Measurements from ENCODE around the gene PTPN5. TPM values are rescaled to one million over a fixed set of nuclear protein-coding genes. Genes with fewer than 3 reads are reported as not detected.

Gene PTPN5
- total RNA-seq, 2 donors from 2014 or later, result not detected

DNA sequence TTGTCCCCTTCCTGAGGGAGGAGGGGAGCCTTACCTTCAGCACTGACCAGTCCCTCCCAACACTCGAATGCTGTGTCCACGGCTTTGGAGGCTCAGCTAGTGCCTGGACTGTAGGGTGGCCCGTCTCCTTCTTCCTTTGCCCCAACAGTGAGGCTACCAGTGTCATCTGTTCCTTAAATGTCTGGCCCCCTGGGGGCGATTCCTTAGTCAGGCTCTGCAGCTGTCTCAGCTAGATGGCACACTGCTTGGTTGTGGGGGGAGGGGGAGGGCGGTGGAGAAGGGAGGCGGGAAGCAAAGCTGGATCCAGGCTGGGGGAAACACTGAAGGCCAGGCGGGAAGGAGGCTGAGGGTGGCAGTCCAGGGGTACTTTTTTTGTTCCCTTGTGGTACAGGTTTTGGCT is 65.6 kb downstream of the PTPN5 start, which contains the start of gene IGSF22:
Gene IGSF22, minus strand, starts transcription at position 149 of the 400 bp plus-strand sequence. CDS start 1,952 bp downstream, outside the sequence.
- no peak for ATAC-seq
- H3K9me3 ChIP-seq (ENCODE audit: control insufficient read depth, low read length, poor library complexity, severe bottlenecking), result no peaks in the 10 kb centered on the region
- Mint-ChIP-seq H3K4me3 (no peak within 1 kb of the TSS), H3K27me3 (no peaks in the 10 kb centered on the region), H3K36me3 (ENCODE audit: low read depth) (no peaks in the 10 kb centered on the region), H3K27ac (no peak within 1 kb of the TSS), H3K4me1 (peaks cover 13% of the 10 kb centered on the region)
- DNase-seq, result no peak

DNA sequence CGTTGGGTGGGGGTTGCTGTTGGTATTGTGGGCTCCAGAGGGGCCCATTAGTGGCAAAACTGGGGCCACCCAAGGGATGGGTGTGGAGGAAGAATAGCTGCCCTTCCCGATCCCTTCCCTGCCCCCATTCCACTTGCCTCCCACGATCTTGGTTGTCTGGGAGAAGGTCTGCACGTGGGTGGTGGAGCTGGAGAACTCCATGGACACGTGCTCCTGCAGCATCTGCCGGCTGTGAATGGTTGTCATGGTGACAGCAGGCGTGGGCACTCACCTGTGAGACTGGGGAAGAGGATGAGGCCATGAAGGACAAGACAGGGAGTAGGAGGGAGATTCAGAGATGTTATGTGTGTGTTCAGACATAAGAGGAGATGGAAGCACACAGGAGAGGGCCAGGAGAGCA is 67.6 kb downstream of the PTPN5 start:
- H3K9me3 ChIP-seq (ENCODE audit: control insufficient read depth, low read length, poor library complexity, severe bottlenecking), result no peaks in the 10 kb centered on the region
- Mint-ChIP-seq H3K4me3 (no peak overlapping the region), H3K27me3 (no peaks in the 10 kb centered on the region), H3K4me1 (peaks cover 19% of the 10 kb centered on the region), H3K27ac (no peak overlapping the region), H3K36me3 (ENCODE audit: low read depth) (no peaks in the 10 kb centered on the region)
- no peak for DNase-seq
- no peak for ATAC-seq

DNA sequence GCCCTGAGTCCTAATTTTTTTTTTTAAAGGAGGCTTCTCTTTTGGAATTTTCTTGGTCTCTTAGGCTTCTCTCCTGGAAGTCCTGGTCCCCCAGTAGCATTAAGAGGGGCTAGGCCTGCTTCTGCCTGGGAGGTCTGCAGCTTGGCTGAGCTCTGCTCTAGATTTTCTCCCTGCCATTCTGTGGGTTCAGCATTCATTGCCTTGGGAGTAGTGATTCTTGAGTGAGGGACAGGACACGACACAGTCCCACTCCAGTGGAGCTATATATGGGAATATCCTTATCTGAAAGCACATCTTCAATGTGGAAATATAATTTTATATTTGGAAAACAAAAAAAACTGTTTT is 69.3 kb downstream of the PTPN5 start:
- peak overlapping the region; percentile 74 for H3K27ac Mint-ChIP-seq
- H3K4me1 Mint-ChIP-seq, result peaks cover 15% of the 10 kb centered on the region
- H3K27me3 Mint-ChIP-seq, result no peaks in the 10 kb centered on the region
- DNase-seq (no peak), ATAC-seq (no peak)
- no peaks in the 10 kb centered on the region for H3K36me3 Mint-ChIP-seq (ENCODE audit: low read depth)
- H3K9me3 ChIP-seq (ENCODE audit: control insufficient read depth, low read length, poor library complexity, severe bottlenecking), result no peaks in the 10 kb centered on the region
- H3K4me3 Mint-ChIP-seq, result peak overlapping the region; percentile 92

DNA sequence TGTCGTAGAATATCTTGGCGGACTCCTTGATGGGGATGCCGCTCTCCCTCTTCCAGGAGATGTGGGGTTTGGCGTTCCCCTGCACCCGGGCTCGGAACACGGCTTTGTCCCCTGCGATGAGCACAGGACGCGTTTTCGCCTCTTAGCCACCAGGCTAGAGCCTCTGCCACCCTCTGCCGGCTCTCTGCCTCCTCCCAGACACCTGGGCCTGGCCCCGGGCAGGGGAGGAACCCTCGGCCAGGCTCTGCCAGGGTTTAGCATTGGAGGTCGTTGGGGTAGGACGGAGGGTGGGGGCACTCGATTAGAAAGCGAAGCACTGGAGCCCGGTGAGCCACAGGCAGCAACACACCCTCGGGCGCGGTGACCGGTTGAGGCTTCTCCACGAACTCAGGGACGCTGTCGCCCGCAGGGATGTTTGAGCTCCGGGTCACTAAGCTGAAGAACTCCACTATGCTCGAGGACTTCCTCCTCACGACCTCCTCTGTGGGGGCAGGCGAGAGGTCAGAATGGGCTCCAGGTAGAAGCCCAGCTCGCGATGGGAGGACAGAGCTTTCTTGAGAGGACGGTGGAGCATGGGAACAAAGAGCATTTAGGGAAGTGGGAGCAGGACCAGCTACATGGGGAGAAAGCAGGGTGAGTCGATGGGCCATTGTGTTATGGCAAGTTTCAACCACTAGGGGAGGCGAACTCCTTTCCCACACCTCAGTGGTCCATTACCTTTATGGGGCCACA is 69.9 kb downstream of the PTPN5 start:
- H3K36me3 Mint-ChIP-seq (ENCODE audit: low read depth), result no peaks in the 10 kb centered on the region
- H3K4me1 Mint-ChIP-seq, result peaks cover 15% of the 10 kb centered on the region
- no peaks in the 10 kb centered on the region for H3K9me3 ChIP-seq (ENCODE audit: control insufficient read depth, low read length, poor library complexity, severe bottlenecking)
- ATAC-seq (peak; percentile 64), DNase-seq (peak; percentile 25 to 36 (median 27))
- H3K4me3 Mint-ChIP-seq, result peak overlapping the region; percentile 92
- peak overlapping the region; percentile 74 for H3K27ac Mint-ChIP-seq
- H3K27me3 Mint-ChIP-seq, result no peaks in the 10 kb centered on the region

DNA sequence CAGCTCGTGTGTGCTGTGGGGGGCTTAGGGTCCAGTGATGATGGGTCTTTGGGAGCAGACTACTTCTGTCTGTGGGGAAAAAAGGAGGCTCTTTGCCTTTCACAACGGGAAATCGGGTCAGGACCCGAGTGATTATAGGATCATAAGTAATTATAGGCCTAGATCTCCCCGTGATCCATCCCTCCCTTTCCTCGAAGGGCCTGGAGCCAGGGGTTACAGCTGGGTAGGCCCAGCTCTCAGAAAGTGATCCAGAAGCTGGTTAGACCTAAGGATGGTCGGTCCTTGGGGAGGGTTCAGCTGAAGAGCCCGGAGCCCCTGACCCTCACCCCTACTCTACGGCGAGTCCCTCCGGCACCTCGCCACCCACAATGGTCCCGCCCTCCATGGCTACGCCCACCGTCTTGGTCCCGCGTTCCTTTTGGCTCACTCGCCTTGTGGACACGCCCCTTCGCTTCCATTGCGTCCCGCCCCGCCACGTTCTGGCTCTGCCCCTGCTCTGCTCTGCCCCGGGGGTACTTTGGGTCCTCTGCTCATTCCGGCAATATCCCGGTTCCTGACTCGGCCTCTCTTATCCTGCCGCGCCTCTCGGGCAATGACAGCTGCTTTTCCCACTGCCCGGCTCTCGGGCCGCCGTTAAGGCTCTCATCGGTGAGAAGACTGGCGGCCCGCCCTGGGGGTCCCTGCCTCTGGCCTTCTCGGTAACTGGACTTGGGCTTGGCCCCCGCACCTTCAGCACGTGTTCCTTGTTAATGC is 70.6 kb downstream of the PTPN5 start:
- Mint-ChIP-seq H3K27ac (peak overlapping the region; percentile 74), H3K36me3 (ENCODE audit: low read depth) (no peaks in the 10 kb centered on the region), H3K27me3 (no peaks in the 10 kb centered on the region), H3K4me1 (peaks cover 19% of the 10 kb centered on the region), H3K4me3 (peak overlapping the region; percentile 92)
- H3K9me3 ChIP-seq (ENCODE audit: control insufficient read depth, low read length, poor library complexity, severe bottlenecking), result no peaks in the 10 kb centered on the region
- peak; percentile 95 for ATAC-seq
- DNase-seq, result peak; percentile 75 to 81 (median 80)

DNA sequence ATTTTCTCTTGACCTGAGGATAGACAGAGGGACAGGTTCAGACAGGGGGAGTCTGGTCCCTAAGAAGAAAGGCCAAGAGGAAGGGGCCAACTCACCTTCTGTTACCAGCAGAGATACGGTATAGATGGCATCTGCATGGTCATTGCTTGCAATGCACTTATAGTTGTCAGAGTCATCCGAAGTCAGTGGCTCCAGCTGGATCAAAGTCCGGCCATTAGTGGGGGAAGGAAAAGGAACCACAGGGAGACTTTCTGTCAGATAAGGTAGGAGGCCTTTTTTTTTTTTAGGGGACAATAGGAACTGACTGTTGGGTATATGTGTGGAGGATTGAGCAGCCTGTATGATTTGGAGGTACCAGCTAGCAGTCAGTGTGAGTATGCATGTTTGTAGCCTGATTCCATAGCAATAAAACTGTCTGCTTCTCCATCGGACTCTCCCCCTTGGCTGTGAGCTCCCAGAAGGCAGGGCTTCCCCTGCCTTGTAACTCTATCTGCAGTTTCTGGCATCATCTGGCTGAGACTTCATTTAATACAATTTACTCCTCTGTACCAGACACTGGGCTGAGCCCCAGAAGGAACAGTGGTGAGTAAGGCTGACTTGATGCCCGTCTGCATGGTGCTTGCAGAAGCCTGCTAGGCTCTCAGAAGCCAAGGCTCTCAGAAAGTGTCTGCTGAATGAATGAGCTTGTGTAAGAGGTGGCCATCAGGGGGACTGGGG is 71.3 kb downstream of the PTPN5 start:
- H3K9me3 ChIP-seq (ENCODE audit: control insufficient read depth, low read length, poor library complexity, severe bottlenecking), result no peaks in the 10 kb centered on the region
- H3K4me1 Mint-ChIP-seq, result peaks cover 20% of the 10 kb centered on the region
- peak overlapping the region; percentile 74 for H3K27ac Mint-ChIP-seq
- no peaks in the 10 kb centered on the region for H3K36me3 Mint-ChIP-seq (ENCODE audit: low read depth)
- H3K27me3 Mint-ChIP-seq, result no peaks in the 10 kb centered on the region
- ATAC-seq (no peak), DNase-seq (no peak)
- H3K4me3 Mint-ChIP-seq, result peak overlapping the region; percentile 92

DNA sequence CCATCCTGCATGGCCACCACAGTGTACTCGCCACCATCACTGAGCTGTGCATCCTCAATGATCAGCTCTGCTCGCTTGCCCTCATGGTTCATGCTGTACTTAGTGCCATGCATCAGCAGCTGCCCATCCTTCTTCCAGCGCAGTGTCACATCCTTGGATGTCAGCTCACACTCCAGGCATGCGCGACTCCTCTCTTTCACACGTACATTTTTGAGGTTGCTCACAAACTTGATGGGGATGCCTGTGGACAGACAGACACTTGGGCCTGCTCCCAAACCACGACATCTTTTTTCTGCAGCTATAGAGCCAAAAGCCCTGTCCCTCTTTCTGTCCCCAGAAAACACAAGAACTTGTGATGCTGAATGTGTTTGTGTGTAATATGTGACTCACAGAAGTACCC is 76.1 kb downstream of the PTPN5 start:
- H3K4me3 Mint-ChIP-seq, result no peak overlapping the region
- ATAC-seq (no peak), DNase-seq (no peak)
- no peaks in the 10 kb centered on the region for H3K27me3 Mint-ChIP-seq
- no peaks in the 10 kb centered on the region for H3K36me3 Mint-ChIP-seq (ENCODE audit: low read depth)
- peaks cover 10% of the 10 kb centered on the region for H3K4me1 Mint-ChIP-seq
- H3K9me3 ChIP-seq (ENCODE audit: control insufficient read depth, low read length, poor library complexity, severe bottlenecking), result no peaks in the 10 kb centered on the region
- H3K27ac Mint-ChIP-seq, result no peak overlapping the region

DNA sequence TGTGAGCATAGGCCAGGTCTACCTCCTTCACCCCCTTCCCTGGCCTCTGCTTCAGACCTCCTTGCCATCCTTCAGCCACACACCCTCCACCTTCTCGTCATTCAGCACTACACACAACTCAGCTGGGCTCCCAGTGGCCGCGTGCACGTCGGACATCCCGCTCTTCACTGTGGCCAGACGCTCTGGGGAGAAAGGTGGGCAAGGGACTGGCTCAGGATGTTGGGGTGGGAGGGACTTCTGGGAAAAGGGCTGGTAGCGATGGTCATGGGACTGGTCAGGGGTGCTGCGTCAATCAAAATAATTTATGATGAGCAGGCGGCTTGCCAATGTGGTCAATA is 77.2 kb downstream of the PTPN5 start:
- H3K36me3 Mint-ChIP-seq (ENCODE audit: low read depth), result no peaks in the 10 kb centered on the region
- H3K9me3 ChIP-seq (ENCODE audit: control insufficient read depth, low read length, poor library complexity, severe bottlenecking), result no peaks in the 10 kb centered on the region
- ATAC-seq, result no peak

DNA sequence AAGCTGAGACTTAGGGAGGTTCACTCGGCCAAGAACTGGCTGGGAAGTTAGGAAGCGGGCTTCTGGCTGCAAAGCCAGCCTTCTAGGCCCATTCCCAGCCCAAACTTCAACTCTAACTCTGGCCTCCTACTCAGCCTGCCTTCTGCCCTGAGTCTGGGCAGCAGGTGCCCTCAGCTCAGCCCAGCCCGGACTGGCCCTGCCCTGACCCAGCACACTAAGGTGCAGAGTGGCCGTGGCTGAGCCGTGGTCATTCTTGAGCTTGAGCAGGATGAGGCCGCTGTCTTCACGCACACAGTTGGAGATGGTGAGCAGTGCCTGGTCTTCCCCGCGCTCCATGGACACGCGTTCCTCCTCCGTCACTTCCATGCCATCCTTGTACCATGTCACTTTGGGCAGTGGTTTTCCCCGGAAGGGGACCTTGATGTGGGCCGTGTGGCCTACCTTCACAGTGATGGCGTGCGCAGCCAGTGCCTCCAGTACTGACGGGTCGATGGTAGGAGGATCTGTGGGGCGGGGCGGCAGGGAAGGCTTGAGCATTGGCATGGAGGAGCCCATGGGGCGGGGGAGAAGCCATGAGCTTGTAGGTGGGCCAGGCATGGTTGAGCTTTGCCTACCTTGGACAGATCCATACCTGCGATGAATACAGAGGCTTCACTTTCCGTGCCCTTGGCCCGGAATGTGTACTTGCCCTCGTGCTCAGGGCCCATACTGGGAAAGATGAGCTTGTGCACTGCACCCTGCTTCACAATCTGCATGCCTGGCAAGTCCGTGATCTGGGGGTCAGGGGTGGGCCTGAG is 77.8 kb downstream of the PTPN5 start:
- no peak overlapping the region for H3K27ac Mint-ChIP-seq
- ATAC-seq, result no peak
- H3K4me1 Mint-ChIP-seq, result peaks cover 8% of the 10 kb centered on the region

More for the DNA sequence above, 77.2 kb downstream of the PTPN5 start:
- H3K4me3 Mint-ChIP-seq, result no peak overlapping the region
- no peak overlapping the region for H3K27ac Mint-ChIP-seq
- no peak for DNase-seq
- H3K4me1 Mint-ChIP-seq, result peaks cover 8% of the 10 kb centered on the region
- H3K27me3 Mint-ChIP-seq, result no peaks in the 10 kb centered on the region

DNA sequence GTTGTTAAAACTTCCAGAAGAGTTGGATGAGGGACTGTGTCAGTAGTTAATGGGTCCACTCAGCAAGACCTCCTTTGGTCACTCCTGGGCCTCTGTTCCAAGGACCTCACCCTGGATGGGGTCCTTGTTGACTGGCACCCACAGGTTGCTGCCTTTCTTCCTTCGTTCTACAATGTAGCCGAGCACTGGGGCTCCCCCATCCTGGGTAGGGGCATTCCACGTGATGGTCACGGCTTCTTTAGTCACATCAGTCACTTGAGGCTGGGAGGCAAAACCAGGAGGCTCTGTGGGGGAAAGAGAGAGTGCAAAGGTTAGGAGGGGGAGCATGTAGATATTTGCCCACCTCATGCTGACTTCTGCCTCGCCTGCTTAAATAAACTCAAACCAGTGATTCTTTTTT is 81.1 kb downstream of the PTPN5 start:
- peaks cover 2% of the 10 kb centered on the region for H3K36me3 Mint-ChIP-seq (ENCODE audit: low read depth)
- H3K27me3 Mint-ChIP-seq, result no peaks in the 10 kb centered on the region
- no peak overlapping the region for H3K4me3 Mint-ChIP-seq
- H3K9me3 ChIP-seq (ENCODE audit: control insufficient read depth, low read length, poor library complexity, severe bottlenecking), result no peaks in the 10 kb centered on the region
- DNase-seq, result no peak
- no peak for ATAC-seq
- peak overlapping the region; percentile 5 for H3K27ac Mint-ChIP-seq
- peaks cover 12% of the 10 kb centered on the region for H3K4me1 Mint-ChIP-seq

More for the DNA sequence above, 77.8 kb downstream of the PTPN5 start:
- Mint-ChIP-seq H3K4me3 (no peak overlapping the region), H3K27me3 (no peaks in the 10 kb centered on the region), H3K36me3 (ENCODE audit: low read depth) (no peaks in the 10 kb centered on the region)
- H3K9me3 ChIP-seq (ENCODE audit: control insufficient read depth, low read length, poor library complexity, severe bottlenecking), result no peaks in the 10 kb centered on the region
- no peak for DNase-seq

DNA sequence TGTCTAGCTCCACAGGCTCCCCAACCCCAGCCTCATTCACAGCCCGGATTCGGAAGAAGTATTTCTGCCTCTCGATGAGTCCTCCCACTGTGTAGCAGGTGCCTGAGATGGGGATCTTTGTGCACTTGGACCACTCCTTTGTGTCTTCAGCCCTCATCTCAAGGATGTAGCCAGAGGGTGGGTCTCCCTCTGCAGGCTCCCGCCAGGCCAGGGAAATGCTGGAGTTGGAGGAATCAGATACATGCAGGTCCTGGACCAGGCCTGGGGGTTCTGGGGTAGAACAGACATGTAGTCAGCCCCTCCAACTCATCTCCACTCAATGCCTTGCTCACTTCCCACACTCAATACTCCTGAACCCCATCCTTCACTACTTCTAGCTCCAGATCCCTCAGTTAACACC is 82.2 kb downstream of the PTPN5 start:
- no peaks in the 10 kb centered on the region for H3K9me3 ChIP-seq (ENCODE audit: control insufficient read depth, low read length, poor library complexity, severe bottlenecking)
- Mint-ChIP-seq H3K4me3 (no peak overlapping the region), H3K27ac (no peak overlapping the region), H3K36me3 (ENCODE audit: low read depth) (peaks cover 2% of the 10 kb centered on the region), H3K27me3 (no peaks in the 10 kb centered on the region), H3K4me1 (peaks cover 19% of the 10 kb centered on the region)
- ATAC-seq (no peak), DNase-seq (no peak)

DNA sequence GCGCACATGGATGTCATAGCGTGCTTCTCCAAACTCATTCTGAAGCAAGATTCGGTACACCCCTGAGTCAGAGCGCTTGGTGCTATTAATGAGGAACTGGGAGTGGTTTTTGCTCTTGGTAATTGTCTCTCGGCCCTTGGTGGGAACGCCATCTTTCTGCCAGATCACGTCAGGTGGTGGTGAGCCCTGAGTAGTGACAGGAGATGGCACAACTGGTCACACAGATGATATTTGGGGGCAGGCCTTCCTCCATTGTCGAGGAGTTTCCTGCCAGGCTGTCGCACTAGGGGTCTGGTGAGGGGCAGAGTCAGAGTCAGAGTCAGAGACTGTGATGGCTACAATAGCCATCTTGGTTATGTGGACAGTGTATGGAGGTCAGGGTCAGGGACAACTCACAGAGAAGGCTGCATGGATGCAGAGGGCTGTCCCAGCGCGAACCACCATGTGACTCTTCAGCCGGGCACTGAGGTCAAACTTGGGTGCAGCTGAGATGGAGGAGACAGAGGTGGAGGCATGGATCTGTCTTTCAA is 83.7 kb downstream of the PTPN5 start:
- Mint-ChIP-seq H3K36me3 (ENCODE audit: low read depth) (peaks cover 2% of the 10 kb centered on the region), H3K27ac (peak overlapping the region; percentile 98)
- ATAC-seq, result no peak

More for the DNA sequence above, 83.7 kb downstream of the PTPN5 start:
- H3K27me3 Mint-ChIP-seq, result no peaks in the 10 kb centered on the region
- peaks cover 23% of the 10 kb centered on the region for H3K4me1 Mint-ChIP-seq
- peak overlapping the region; percentile 99 for H3K4me3 Mint-ChIP-seq
- H3K9me3 ChIP-seq (ENCODE audit: control insufficient read depth, low read length, poor library complexity, severe bottlenecking), result no peaks in the 10 kb centered on the region
- DNase-seq, result no peak

All from T-helper 17 cell (primary cell).